HepG2 (cell line): ENCODE results near the gene STK40. TPM values are rescaled to one million over a fixed set of nuclear protein-coding genes. Genes with fewer than 3 reads are reported as not detected.

Experiments used
- AGO1 ChIP-seq: fragments of 200-400 bp; formaldehyde crosslinking; IDR thresholded peaks from 2 replicates; pipeline ENCODE4 v1.6.1; 2017; ENCODE audit warnings: mild to moderate bottlenecking, low read depth, low read length, moderate library complexity; ENCODE audit not compliant: poor library complexity, severe bottlenecking
- DMTF1 ChIP-seq: sonication (generic); formaldehyde crosslinking; IDR thresholded peaks from 2 replicates; pipeline ENCODE4 v1.4.0; 2020; ENCODE audit warnings: mild to moderate bottlenecking, missing genetic modification reagents
- FOXC1 ChIP-seq: sonication (generic); formaldehyde crosslinking; IDR thresholded peaks from 2 replicates; pipeline ENCODE4 v1.8.0; 2022; ENCODE audit warnings: mild to moderate bottlenecking, missing genetic modification reagents, borderline replicate concordance
- FOXP1 ChIP-seq, 2 experiments: fragments of 450-650 bp in 1 of 2; IDR thresholded peaks; 2 replicates each; pipeline ENCODE4 v1.6.1; 2017 to 2018; ENCODE audit warnings: antibody characterized with exemption in 1 of 2
- GATAD2A ChIP-seq: IDR thresholded peaks from 2 replicates; pipeline ENCODE4 v1.6.1; 2016
- GLMP ChIP-seq: sonication (generic); formaldehyde crosslinking; IDR thresholded peaks from 2 replicates; pipeline ENCODE4 v1.9.0; 2021; ENCODE audit warnings: missing genetic modification reagents, mild to moderate bottlenecking, borderline replicate concordance
- MAZ ChIP-seq, 2 experiments: sonication (generic) in 1 of 2; formaldehyde crosslinking in 1 of 2; IDR thresholded peaks; 2 replicates each; pipeline versions ENCODE4 v1.5.0 to v1.6.1; 2012 to 2020; ENCODE audit warnings: low read depth in 2 of 2, mild to moderate bottlenecking in 2 of 2, borderline replicate concordance in 1 of 2, improper control_type of control experiment in 1 of 2, low read length in 1 of 2, missing genetic modification reagents in 1 of 2, moderate library complexity in 1 of 2
- MXD1 ChIP-seq: sonication (generic); formaldehyde crosslinking; IDR thresholded peaks from 2 replicates; pipeline ENCODE4 v1.4.0; 2020; ENCODE audit warnings: mild to moderate bottlenecking, missing genetic modification reagents
- RFX1 ChIP-seq: fragments of 450-650 bp; IDR thresholded peaks from 2 replicates; pipeline ENCODE4 v1.6.1; 2017
- SKIL ChIP-seq: sonication (generic); formaldehyde crosslinking; IDR thresholded peaks from 2 replicates; pipeline ENCODE4 v1.8.0; 2022; ENCODE audit warnings: missing genetic modification reagents, mild to moderate bottlenecking, moderate library complexity, borderline replicate concordance
- TGIF2 ChIP-seq: IDR thresholded peaks from 2 replicates; pipeline ENCODE4 v1.6.1; 2016; ENCODE audit warnings: control low read depth, missing compliant biosample characterization
- ZNF331 ChIP-seq: sonication (generic); formaldehyde crosslinking; IDR thresholded peaks from 2 replicates; pipeline ENCODE4 v1.4.0; 2020; ENCODE audit warnings: missing genetic modification reagents
- ZNF574 ChIP-seq: sonication (generic); formaldehyde crosslinking; IDR thresholded peaks from 2 replicates; pipeline ENCODE4 v1.4.0; 2020; ENCODE audit warnings: missing genetic modification reagents
- ZNF589 ChIP-seq: sonication (generic); formaldehyde crosslinking; conservative IDR thresholded peaks from 2 replicates; pipeline ENCODE4 v1.8.0; 2022; ENCODE audit warnings: mild to moderate bottlenecking, moderate library complexity, missing genetic modification reagents
- ZNF850 ChIP-seq: sonication (generic); formaldehyde crosslinking; conservative IDR thresholded peaks from 2 replicates; pipeline ENCODE4 v1.9.0; 2021; ENCODE audit warnings: mild to moderate bottlenecking, missing genetic modification reagents
- ZNF883 ChIP-seq: sonication (generic); formaldehyde crosslinking; IDR thresholded peaks from 2 replicates; pipeline ENCODE4 v1.5.1; 2020; ENCODE audit warnings: mild to moderate bottlenecking, missing genetic modification reagents; ENCODE audit errors: not compliant biosample characterization
- polyA plus RNA-seq, 8 experiments: library from polyadenylated mRNA; depleted of rRNA in 3 of 8; stranded (reverse) in 7 of 8; unstranded in 1 of 8; fragments of >200 nt; fragmentation: Illumina TruSeq in 4 of 8; extraction: Trizol in 4 of 8; gene quantifications; 2 replicates each; pipeline versions ENCODE4 v1.2.1 to v1.2.3, GENCODE V29; 2011 to 2016; ENCODE audit warnings: low read depth in 4 of 8, missing spikeins in 1 of 8, mixed read lengths in 1 of 8; ENCODE audit not compliant: insufficient read depth in 1 of 8
- total RNA-seq, 5 experiments: library from RNA; depleted of rRNA; stranded (reverse); fragments of >200 nt; fragmentation: Illumina TruSeq; extraction: Trizol; gene quantifications; 2 replicates each; pipeline ENCODE4 v1.2.3, GENCODE V29; 2016; ENCODE audit warnings: low read depth in 1 of 5

Gene STK40
- total and polyA plus RNA-seq, 2 of the 13 experiments (the other 11 are each of a cell fraction or from before 2014, with no cell fraction given), result 33.8 to 35.1 TPM

GRCh38 chr1:36400825-36401601 lies 15.3 kb upstream of the STK40 start (continued):
- TF ChIP-seq SKIL (CRISPR knock-in tag) (no peak), FOXP1 (IDR thresholded peaks at IDR 0.05) (no peak), FOXP1 (CRISPR knock-in tag; IDR thresholded peaks at IDR 0.05) (no peak), FOXC1 (CRISPR knock-in tag) (no peak), MXD1 (CRISPR knock-in tag) (peak; percentile 68; the same call in 1 of the 2 replicates), MAZ (IDR thresholded peaks at IDR 0.05; ENCODE audit: borderline replicate concordance, low read depth, low read length) (peak; percentile 76), MAZ (CRISPR knock-in tag; IDR thresholded peaks at IDR 0.05; ENCODE audit: low read depth) (peak; percentile 92), RFX1 (no peak), DMTF1 (CRISPR knock-in tag) (no peak), ZNF574 (peak; percentile 90), TGIF2 (CRISPR knock-in tag) (peak; percentile 66), AGO1 (no peak), ZNF331 (CRISPR knock-in tag) (peak; percentile 61; the same call in 1 of the 2 replicates), GATAD2A (peak; percentile 80), ZNF850 (CRISPR knock-in tag) (no peak), ZNF589 (0 out of 2 replicates have a peak, but pooled peaks have one; percentile 36), GLMP (CRISPR knock-in tag) (no peak), ZNF883 (CRISPR knock-in tag) (peak; percentile 52)
